Transverse colon (tissue), 3 donors: Measurements from ENCODE around the gene JAKMIP1.

ENCODE experiments used
- CTCF ChIP-seq, 5 experiments: fragments of 200-600 bp in 3 of 5; fragments of 450-650 bp in 2 of 5; sonication (generic) in 3 of 5; IDR thresholded peaks; 1 replicate in 2 of 5; 2 replicates in 3 of 5; pipeline ENCODE4 v1.5.1; 2016 to 2017; ENCODE audit warnings: antibody characterized with exemption in 5 of 5, inconsistent platforms in 3 of 5, mild to moderate bottlenecking in 2 of 5, moderate library complexity in 1 of 5
- EP300 ChIP-seq: sonication (generic); formaldehyde crosslinking; IDR thresholded peaks from one replicate; pipeline ENCODE4 v1.6.1; 2017; ENCODE audit warnings: antibody characterized with exemption, low read depth
- POLR2A ChIP-seq: fragments of 450-650 bp; IDR thresholded peaks from one replicate; pipeline ENCODE4 v1.6.1; 2016; ENCODE audit warnings: antibody characterized with exemption, mild to moderate bottlenecking, moderate library complexity

- TF ChIP-seq POLR2A (no peak), CTCF (IDR thresholded peaks at IDR 0.05) (no peak), EP300 (no peak)
Observed at GRCh38 chr4:6217716-6218381, 17.5 kb upstream of the JAKMIP1 start.
